Heart left ventricle (tissue), 16 donors: ENCODE data around the gene TBC1D1. TPM values are rescaled to one million over a fixed set of nuclear protein-coding genes. Genes with fewer than 3 reads are reported as not detected.

ENCODE experiments used
- ATAC-seq, 4 donors: fragments of 200-7000 bp; cut with Tn5 transposase; one replicate each; pipeline ENCODE4 v1.9.1; 2020 to 2022; ENCODE audit warnings: moderate library complexity in 4 of 4, mild to moderate bottlenecking in 3 of 4, moderate number of reproducible peaks in 1 of 4
- DNase-seq, 5 donors: peaks; one replicate each; pipeline ENCODE4 v3.0.0-alpha.2; 2020
- H3K27ac ChIP-seq, 12 donors: fragments of 200-600 bp; sonication (generic) in 4 of 12; one replicate each; pipeline versions ENCODE4 v1.5.0 to v1.8.0; 2016 to 2022; ENCODE audit warnings: mild to moderate bottlenecking in 2 of 12
- H3K27me3 ChIP-seq, 9 donors: fragments of 200-600 bp; sonication (generic) in 2 of 9; one replicate each; pipeline versions ENCODE4 v1.5.1 to v1.8.0; 2016 to 2022; ENCODE audit warnings: mild to moderate bottlenecking in 3 of 9
- H3K36me3 ChIP-seq, 9 donors: fragments of 200-600 bp; sonication (generic) in 2 of 9; one replicate each; pipeline versions ENCODE4 v1.5.0 to v1.8.0; 2018 to 2022; ENCODE audit warnings: mild to moderate bottlenecking in 2 of 9
- H3K4me1 ChIP-seq, 12 donors: fragments of 200-600 bp; sonication (generic) in 4 of 12; one replicate each; pipeline versions ENCODE4 v1.5.0 to v1.8.0; 2016 to 2022; ENCODE audit warnings: mild to moderate bottlenecking in 3 of 12
- H3K4me3 ChIP-seq, 12 donors: fragments of 200-600 bp; sonication (generic) in 4 of 12; one replicate each; pipeline versions ENCODE4 v1.5.0 to v1.8.0; 2017 to 2022; ENCODE audit warnings: mild to moderate bottlenecking in 9 of 12, moderate library complexity in 4 of 12
- H3K9me3 ChIP-seq, 12 donors: fragments of 200-600 bp; sonication (generic) in 4 of 12; one replicate each; pipeline versions ENCODE4 v1.5.0 to v1.8.0; 2016 to 2022; ENCODE audit warnings: mild to moderate bottlenecking in 1 of 12
- CTCF ChIP-seq, 12 donors: fragments of 200-600 bp; sonication (generic) in 4 of 12; IDR thresholded peaks; one replicate each; pipeline versions ENCODE4 v1.5.0 to v1.8.0; 2018 to 2022; ENCODE audit warnings: antibody characterized with exemption in 12 of 12, mild to moderate bottlenecking in 5 of 12
- POLR2A ChIP-seq, 2 donors: fragments of 450-650 bp; IDR thresholded peaks; one replicate each; pipeline ENCODE4 v1.6.1; 2017; ENCODE audit warnings: antibody characterized with exemption in 2 of 2, mild to moderate bottlenecking in 2 of 2, moderate library complexity in 2 of 2
- WGBS, 4 donors: extraction: QIAGEN DNeasy Blood & Tissue Kit in 2 of 4; methylation state at CpG; one replicate each; pipeline versions ENCODE4 v1.1.5 to v1.1.7; 2013 to 2018; 5-methylcytosine and 5-hydroxymethylcytosine counted together
- intact Hi-C, 10 donors: fragments of 100-400 bp; cut with DNase I; formaldehyde crosslinking; loops; one replicate each; pipeline versions ENCODE4 v1.11.1 to v1.14.2; 2022
- polyA plus RNA-seq, 2 donors: library from polyadenylated mRNA; stranded (reverse); fragments of 200-250 nt; gene quantifications; one replicate each; pipeline ENCODE4 v1.2.3, GENCODE V29; 2013
- total RNA-seq, 9 donors: library from RNA; depleted of rRNA in 2 of 9; stranded (reverse); fragments of >200 nt in 2 of 9; fragmentation: NEBNext Ultra II Directional in 3 of 9; extraction: Animal tissue kit (Norgen Biotek cat#: 25700) in 3 of 9; gene quantifications; one replicate each; pipeline versions ENCODE4 v1.1.0 to v1.2.4, GENCODE V29; 2016 to 2023
- donor health status: ischemic (EF 13 %, LVEDD 7.1; RV severe dilation, severe dysfunction).
- donor health status: healthy with polysubstance abuse.
- donor health status: DM: no; HTN: yes; CAD: no.
- donor health status: DM: no; HTN: no; CAD: no.
- donor health status: ischemic (EF 25% LVEDD 6.9; RV normal size, moderate dysfunction).
- donor health status: ischemic (EF 25% LVEDD 5.7; RV mildly dilated, moderate dysfunction).
- donor health status: healthy.
- donor health status: DM: yes; HTN: yes; CAD: no.
- donor health status: ischemic (EF 35%, LVEDD 5.7; RV mildly dilated, moderate dysfunction).
- donor health status: nonischemic (EF 11% LVEDD 7.7; RV severe dilation, severe dysfunction).
- donor health status: DM: yes; HTN: yes; CAD: no.
- donor health status: PGD.
- donor health status: ischemic (EF 29% LVEDD 5.4; RV normal size, mild dysfunction).
- donor health status: nonischemic (EF 23%, LVEDD 6.1; RV moderate dilation, normal function).

Gene TBC1D1
- total and polyA plus RNA-seq, 11 donors = 81.7 to 269 (median 140) TPM

- H3K9me3 ChIP-seq = no peaks in the 10 kb centered on the region
- 87 to 94% (median 91%) methylated on average over 10 of the region's 10 CpGs for WGBS, 4 donors
- ATAC-seq (no peak), DNase-seq (no peak)
- H3K27ac ChIP-seq = peak overlapping the region in 2 of 12 donors; percentile 33 to 66
- H3K4me1 ChIP-seq = peaks cover 3 to 77% (median 64%) of the 10 kb centered on the region in 12 donors
- TF ChIP-seq CTCF (IDR thresholded peaks at IDR 0.05) = no peak
- no peak for TF ChIP-seq POLR2A (IDR thresholded peaks at IDR 0.05)
- H3K4me3 ChIP-seq = no peak overlapping the region
- H3K36me3 ChIP-seq = no peaks in the 10 kb centered on the region
- intact Hi-C loops = no loop called here
- no peaks in the 10 kb centered on the region for H3K27me3 ChIP-seq
Measured at GRCh38 chr4:37993806-37994205, 102.9 kb downstream of the TBC1D1 start.

- ATAC-seq (no peak), DNase-seq (no peak)
- H3K9me3 ChIP-seq = no peaks in the 10 kb centered on the region
- peaks cover 3 to 70% (median 56%) of the 10 kb centered on the region in 12 donors for H3K4me1 ChIP-seq
- intact Hi-C loops = no loop called here
- H3K36me3 ChIP-seq = no peaks in the 10 kb centered on the region
- no peaks in the 10 kb centered on the region for H3K27me3 ChIP-seq
- no peak overlapping the region for H3K4me3 ChIP-seq
- TF ChIP-seq POLR2A (IDR thresholded peaks at IDR 0.05) (no peak), CTCF (IDR thresholded peaks at IDR 0.05) (no peak)
- peak overlapping the region in 5 of 12 donors; percentile 7 to 66 (median 33) for H3K27ac ChIP-seq
- 49 to 53% (median 51%) methylated on average over 3 of the region's 3 CpGs for WGBS, 4 donors
Measured at GRCh38 chr4:37994569-37994968, 103.7 kb downstream of the TBC1D1 start.

- intact Hi-C loops = no loop called here
- ATAC-seq = no peak
- H3K27me3 ChIP-seq = no peaks in the 10 kb centered on the region
- peaks cover 2 to 62% (median 49%) of the 10 kb centered on the region in 12 donors for H3K4me1 ChIP-seq
- H3K9me3 ChIP-seq = no peaks in the 10 kb centered on the region
- TF ChIP-seq POLR2A (IDR thresholded peaks at IDR 0.05) (no peak), CTCF (IDR thresholded peaks at IDR 0.05) (no peak)
- H3K36me3 ChIP-seq = no peaks in the 10 kb centered on the region
- DNase-seq = no peak
- H3K27ac ChIP-seq = peak overlapping the region in 5 of 12 donors; percentile 7 to 66 (median 33)
- 92 to 93% (median 93%) methylated on average over 5 of the region's 5 CpGs for WGBS, 4 donors
- H3K4me3 ChIP-seq = no peak overlapping the region
Measured at GRCh38 chr4:37995299-37995821, 104.5 kb downstream of the TBC1D1 start.

GRCh38 chr4:37995981-37996775 lies 105.3 kb downstream of the TBC1D1 start:
- intact Hi-C loops = no loop called here
- TF ChIP-seq CTCF (IDR thresholded peaks at IDR 0.05) (no peak), POLR2A (IDR thresholded peaks at IDR 0.05) (no peak)
- H3K4me1 ChIP-seq = peaks cover 0 to 54% (median 41%) of the 10 kb centered on the region in 12 donors
- H3K27me3 ChIP-seq = no peaks in the 10 kb centered on the region
- ATAC-seq = peak; percentile 35 to 69 (median 68)
- H3K4me3 ChIP-seq = no peak overlapping the region
- DNase-seq = peak in 4 of 5 donors; percentile 53 to 76 (median 57)
- no peaks in the 10 kb centered on the region for H3K9me3 ChIP-seq
- H3K36me3 ChIP-seq = no peaks in the 10 kb centered on the region
- H3K27ac ChIP-seq = peak overlapping the region in 4 of 12 donors; percentile 7 to 66 (median 24)
- 45 to 66% (median 58%) methylated on average over 7 of the region's 7 CpGs for WGBS, 4 donors
